Stomach (tissue), 4 donors: Measurements from ENCODE around the gene GUCY1A2.

Experiments
- CTCF ChIP-seq, 7 experiments: fragments of 450-650 bp in 4 of 7; fragments of 200-600 bp in 3 of 7; sonication (generic) in 3 of 7; IDR thresholded peaks; one replicate each; pipeline ENCODE4 v1.5.1; 2016 to 2019; ENCODE audit warnings: antibody characterized with exemption in 7 of 7, control low read depth in 2 of 7, mild to moderate bottlenecking in 1 of 7
- EP300 ChIP-seq: sonication (generic); formaldehyde crosslinking; IDR thresholded peaks from one replicate; pipeline ENCODE4 v1.6.1; 2017; ENCODE audit warnings: antibody characterized with exemption
- POLR2A ChIP-seq, 4 donors: fragments of 450-650 bp; IDR thresholded peaks; one replicate each; pipeline ENCODE4 v1.6.1; 2016; ENCODE audit warnings: antibody characterized with exemption in 4 of 4, control low read depth in 2 of 4, mild to moderate bottlenecking in 1 of 4, moderate library complexity in 1 of 4
- POLR2AphosphoS5 ChIP-seq, 3 donors: sonication (generic); formaldehyde crosslinking; IDR thresholded peaks; one replicate each; pipeline ENCODE4 v1.6.1; 2016; ENCODE audit warnings: antibody characterized with exemption in 3 of 3

GRCh38 chr11:106827687-106828086 lies 190.6 kb downstream of the GUCY1A2 start:
- TF ChIP-seq CTCF (IDR thresholded peaks at IDR 0.05): no peak
- TF ChIP-seq POLR2A (IDR thresholded peaks at IDR 0.05): no peak
- no peak for TF ChIP-seq EP300
- TF ChIP-seq POLR2AphosphoS5 (IDR thresholded peaks at IDR 0.05): no peak
